BJ (cell line): ENCODE data around the gene HEY2. TPM values are rescaled to one million over a fixed set of nuclear protein-coding genes. Genes with fewer than 3 reads are reported as not detected.
"Not testable (repeated sequence)": the region's sequence is repeated elsewhere in the genome, so short reads cannot be mapped to it uniquely, and the experiment has no call there.

ENCODE experiments used
- CTCF ChIA-PET: fragments of 350-600 bp; formaldehyde crosslinking; extraction: SDS; loops from one replicate; lab custom pipeline; 2021; ENCODE audit warnings: antibody characterized with exemption, inconsistent platforms; lab: Yijun Ruan, JAX
- POLR2A ChIA-PET: fragments of 300-600 bp; sonication (Branson Sonifier 250); formaldehyde crosslinking; extraction: SDS; loops from one replicate; lab custom pipeline; 2021; ENCODE audit warnings: antibody characterized with exemption; lab: Charles Lee
- DNase-seq: peaks from one replicate; pipeline ENCODE4 v3.0.0-alpha.2; 2011; ENCODE audit warnings: low read depth
- H3K27me3 ChIP-seq: 2 replicates; pipeline ENCODE4 v1.6.0; 2011; ENCODE audit warnings: low read length; ENCODE audit not compliant: control insufficient read depth, insufficient read depth
- H3K36me3 ChIP-seq: 2 replicates; pipeline ENCODE4 v1.5.1; 2011; ENCODE audit warnings: low read length; ENCODE audit not compliant: control insufficient read depth, insufficient read depth
- H3K4me3 ChIP-seq: 2 replicates; pipeline ENCODE4 v1.5.1; 2011; ENCODE audit warnings: low read depth, mild to moderate bottlenecking, control low read depth, low read length
- polyA plus RNA-seq: library from polyadenylated mRNA; depleted of rRNA; stranded (reverse); fragments of >200 nt; gene quantifications from 2 replicates; pipeline ENCODE4 v1.2.3, GENCODE V29; 2011
- TF ChIP-seq, protein P1 (sequence below): IDR thresholded peaks from 2 replicates; pipeline ENCODE4 v1.5.1; 2011; ENCODE audit warnings: low read depth, mild to moderate bottlenecking, control low read depth, inconsistent platforms, low read length, moderate library complexity; ENCODE audit not compliant: insufficient read depth

The HEY2 gene
- polyA plus RNA-seq, 1 experiment, result not detected

GRCh38 chr6:125798734-125799508, 49.5 kb downstream of the HEY2 start:
- CTCF ChIA-PET, result interaction anchor here (0.9 kb wide), 1 partner anchor 9 kb away, joined by 3 read pairs; the partner anchor contains the start of gene NCOA7
- Histone ChIP-seq H3K4me3 (no peak overlapping the region), H3K36me3 (0 out of 2 replicates have a peak, but pooled peaks cover 2% of the 10 kb centered on the region), H3K27me3 (no peaks in the 10 kb centered on the region)
- POLR2A ChIA-PET, result interaction anchor here (0.6 kb wide), 1 partner anchor 611 kb away, joined by 3 read pairs; no protein-coding TSS in a partner anchor
- TF ChIP-seq, protein P1, sequence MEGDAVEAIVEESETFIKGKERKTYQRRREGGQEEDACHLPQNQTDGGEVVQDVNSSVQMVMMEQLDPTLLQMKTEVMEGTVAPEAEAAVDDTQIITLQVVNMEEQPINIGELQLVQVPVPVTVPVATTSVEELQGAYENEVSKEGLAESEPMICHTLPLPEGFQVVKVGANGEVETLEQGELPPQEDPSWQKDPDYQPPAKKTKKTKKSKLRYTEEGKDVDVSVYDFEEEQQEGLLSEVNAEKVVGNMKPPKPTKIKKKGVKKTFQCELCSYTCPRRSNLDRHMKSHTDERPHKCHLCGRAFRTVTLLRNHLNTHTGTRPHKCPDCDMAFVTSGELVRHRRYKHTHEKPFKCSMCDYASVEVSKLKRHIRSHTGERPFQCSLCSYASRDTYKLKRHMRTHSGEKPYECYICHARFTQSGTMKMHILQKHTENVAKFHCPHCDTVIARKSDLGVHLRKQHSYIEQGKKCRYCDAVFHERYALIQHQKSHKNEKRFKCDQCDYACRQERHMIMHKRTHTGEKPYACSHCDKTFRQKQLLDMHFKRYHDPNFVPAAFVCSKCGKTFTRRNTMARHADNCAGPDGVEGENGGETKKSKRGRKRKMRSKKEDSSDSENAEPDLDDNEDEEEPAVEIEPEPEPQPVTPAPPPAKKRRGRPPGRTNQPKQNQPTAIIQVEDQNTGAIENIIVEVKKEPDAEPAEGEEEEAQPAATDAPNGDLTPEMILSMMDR, result no peak
- DNase-seq, result no peak

DNA sequence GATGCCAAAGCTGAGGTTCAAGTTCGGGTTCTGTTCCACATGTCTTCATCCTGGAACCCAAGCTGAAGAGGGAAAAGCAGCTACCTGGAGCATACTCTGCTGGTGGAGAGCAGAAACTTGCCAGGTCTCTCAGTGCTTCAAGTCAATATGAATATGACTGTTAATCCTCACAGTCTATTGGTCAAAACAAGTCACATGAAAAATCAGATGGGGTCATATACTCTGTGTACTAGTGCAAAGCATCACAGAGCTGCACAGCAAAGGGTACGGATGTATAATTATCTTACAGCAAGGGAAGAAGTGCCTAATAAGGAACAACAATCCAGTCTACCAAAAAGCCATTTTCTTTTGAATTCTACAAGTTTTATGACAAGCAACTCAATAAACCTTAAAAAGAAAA, 53.0 kb downstream of the HEY2 start:
- H3K36me3 ChIP-seq, result 0 out of 2 replicates have a peak, but pooled peaks cover 2% of the 10 kb centered on the region
- POLR2A ChIA-PET, result no interaction called here

DNA sequence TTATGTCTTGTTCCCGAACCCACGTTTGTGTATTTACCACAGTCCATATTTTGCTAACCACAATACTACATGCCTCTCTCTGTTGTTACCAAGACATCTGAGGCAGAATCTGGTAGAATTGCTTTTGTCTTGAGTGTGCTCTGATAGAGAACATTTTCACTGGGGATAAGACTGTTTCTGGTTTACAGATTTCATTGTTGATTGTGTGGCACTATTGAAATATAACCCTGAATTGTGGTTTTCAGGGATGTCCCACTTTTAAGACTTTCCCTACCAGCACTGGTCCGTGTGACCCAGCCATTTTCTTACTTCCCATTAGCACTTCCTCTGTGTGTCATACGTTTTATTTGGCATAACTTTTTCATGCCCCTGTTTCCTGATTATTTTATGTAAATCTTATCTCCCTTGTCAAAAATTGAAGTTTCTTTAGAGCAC, 53.5 kb downstream of the HEY2 start:
- TF ChIP-seq, protein P1, result no peak
- ChIA-PET POLR2A (no interaction called here), CTCF (interaction anchor here (1.2 kb wide), 1 partner anchor 9 kb away, joined by 3 read pairs; no protein-coding TSS in a partner anchor)
- Histone ChIP-seq H3K27me3 (no peaks in the 10 kb centered on the region), H3K36me3 (no peaks in the 10 kb centered on the region; the same call in 1 of the 2 replicates), H3K4me3 (no peak overlapping the region)
- no peak for DNase-seq

More for the DNA sequence above, 53.0 kb downstream of the HEY2 start:
- CTCF ChIA-PET, result interaction anchor here (1.2 to 1.3 kb wide), 2 partner anchors 9 to 11 kb away, joined by 3 to 4 read pairs; no protein-coding TSS in a partner anchor
- Histone ChIP-seq H3K27me3 (no peaks in the 10 kb centered on the region), H3K4me3 (no peak overlapping the region)
- DNase-seq, result no peak
- TF ChIP-seq, protein P1, result no peak

DNA sequence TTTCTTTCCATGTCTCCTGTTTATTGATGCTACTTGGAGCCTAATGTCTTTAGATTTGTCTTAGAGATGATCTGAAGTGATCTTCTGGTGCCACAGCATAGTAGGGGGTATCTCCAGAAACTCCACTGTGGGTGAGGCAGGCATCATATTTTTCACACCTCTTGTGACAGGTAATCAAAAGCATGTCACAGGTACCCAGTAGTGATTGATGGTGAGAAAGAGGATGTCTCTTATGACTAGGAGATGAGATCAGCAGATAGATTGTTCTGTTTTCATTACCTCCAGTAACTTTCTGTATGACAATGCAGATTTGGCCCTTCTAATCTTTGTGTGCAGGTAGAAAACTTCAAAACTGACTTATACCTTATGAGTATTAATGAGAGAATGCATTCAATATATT, 54.8 kb downstream of the HEY2 start:
- TF ChIP-seq, protein P1, result no peak
- CTCF ChIA-PET, result interaction anchor here (1.0 kb wide), 1 partner anchor 54 kb away, joined by 3 read pairs; no protein-coding TSS in a partner anchor
- Histone ChIP-seq H3K36me3 (no peaks in the 10 kb centered on the region; the same call in 1 of the 2 replicates), H3K27me3 (no peaks in the 10 kb centered on the region), H3K4me3 (no peak overlapping the region)
- no peak for DNase-seq
- POLR2A ChIA-PET, result interaction anchor here (0.7 kb wide), 1 partner anchor 201 kb away, joined by 4 read pairs; no protein-coding TSS in a partner anchor

DNA sequence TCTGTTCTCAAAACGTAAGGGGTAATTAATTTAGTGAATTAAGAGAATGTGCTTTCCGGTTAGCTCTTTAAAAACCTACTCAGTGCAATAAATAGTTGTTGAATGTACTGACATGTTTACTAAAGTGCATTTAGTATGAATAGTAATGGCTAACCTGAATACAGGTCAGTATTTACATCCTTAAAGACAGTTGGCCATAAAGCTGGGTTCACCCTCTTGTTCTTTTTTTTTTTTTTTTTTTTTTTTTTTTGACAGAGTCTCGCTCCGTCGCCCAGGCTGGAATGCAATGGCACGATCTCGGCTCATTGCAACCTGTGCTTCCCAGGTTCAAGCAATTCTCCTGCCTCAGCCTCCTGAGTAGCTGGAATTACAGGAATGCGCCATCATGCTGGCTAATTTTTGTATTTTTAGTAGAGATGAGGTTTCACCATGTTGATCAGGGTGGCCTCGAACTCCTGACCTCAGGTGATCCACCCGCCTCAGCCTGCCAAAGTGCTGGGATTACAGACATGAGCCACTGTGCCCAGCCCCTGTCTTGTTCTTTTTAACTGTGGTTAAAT, 55.5 kb downstream of the HEY2 start:
- H3K36me3 ChIP-seq, H3K4me3 ChIP-seq, DNase-seq, H3K27me3 ChIP-seq: not testable (repeated sequence)
- POLR2A ChIA-PET, result interaction anchor here (0.7 kb wide), 1 partner anchor 200 kb away, joined by 4 read pairs; no protein-coding TSS in a partner anchor
- CTCF ChIA-PET, result interaction anchor here (0.6 to 1.0 kb wide), 2 partner anchors 53 to 316 kb away, joined by 3 read pairs; no protein-coding TSS in a partner anchor
